HG02884 (cell line): ENCODE measurements around the gene ARF1.
"Not testable (repeated sequence)": the region's sequence is repeated elsewhere in the genome, so short reads cannot be mapped to it uniquely, and the experiment has no call there.

Source experiments
- ATAC-seq: cut with Tn5 transposase; IDR thresholded peaks from one replicate; pipeline ENCODE4 v1.9.1; 2021; ENCODE audit warnings: mild to moderate bottlenecking, moderate library complexity; ENCODE audit not compliant: unreplicated experiment

The ARF1 gene

GRCh38 chr1:228100822-228101613 lies 18.5 kb downstream of the ARF1 start:
- no peak for ATAC-seq

- no peak for ATAC-seq
Measured at GRCh38 chr1:228101614-228101993, 19.1 kb downstream of the ARF1 start.

- ATAC-seq, result peak; percentile 24
Measured at GRCh38 chr1:228101994-228102790, 19.7 kb downstream of the ARF1 start.

GRCh38 chr1:228102791-228103620 lies 20.5 kb downstream of the ARF1 start, which contains the start of gene C1orf35:
TSS of gene C1orf35 (minus strand) at chr1:228103325. CDS start at chr1:228103227, 98 bp downstream.
- peak; percentile 68 for ATAC-seq

GRCh38 chr1:228104526-228105269 lies 22.2 kb downstream of the ARF1 start:
- ATAC-seq, result no peak

- no peak for ATAC-seq
Measured at GRCh38 chr1:228105270-228105995, 22.9 kb downstream of the ARF1 start.

- ATAC-seq, result no peak
Measured at GRCh38 chr1:228105996-228106799, 23.7 kb downstream of the ARF1 start.

GRCh38 chr1:228106800-228107054 lies 24.2 kb downstream of the ARF1 start:
- ATAC-seq, result no peak

GRCh38 chr1:228107636-228108035 lies 25.1 kb downstream of the ARF1 start:
- no peak for ATAC-seq

GRCh38 chr1:228108055-228108690 lies 25.7 kb downstream of the ARF1 start:
- no peak for ATAC-seq

GRCh38 chr1:228108742-228109072 lies 26.2 kb downstream of the ARF1 start:
- no peak for ATAC-seq

GRCh38 chr1:228109073-228109961 lies 26.8 kb downstream of the ARF1 start, which contains the start of gene MRPL55:
TSS of gene MRPL55 (minus strand) at chr1:228109299. CDS start at chr1:228108260, 1,039 bp downstream.
- peak; percentile 81 for ATAC-seq

GRCh38 chr1:228109962-228110488 lies 27.5 kb downstream of the ARF1 start:
- no peak for ATAC-seq

- ATAC-seq, result no peak
Measured at GRCh38 chr1:228110556-228110955, 28.0 kb downstream of the ARF1 start.

- ATAC-seq, result not testable (repeated sequence)
Measured at GRCh38 chr1:228111315-228111714, 28.8 kb downstream of the ARF1 start.

GRCh38 chr1:228112167-228112566 lies 29.7 kb downstream of the ARF1 start:
- no peak for ATAC-seq

GRCh38 chr1:228112617-228113016 lies 30.1 kb downstream of the ARF1 start:
- no peak for ATAC-seq
